K562 (cell line): ENCODE data around the gene ZBTB47.

Source experiments
- ARID2 ChIP-seq: fragments of 450-650 bp; IDR thresholded peaks from 2 replicates; pipeline ENCODE4 v1.6.1; 2017; ENCODE audit warnings: antibody characterized with exemption, mild to moderate bottlenecking
- ATF2 ChIP-seq: sonication (generic); formaldehyde crosslinking; IDR thresholded peaks from 2 replicates; pipeline ENCODE4 v1.8.1; 2022; ENCODE audit warnings: missing genetic modification reagents
- CTCF ChIP-seq, 3 experiments: IDR thresholded peaks in 2 of 3; conservative IDR thresholded peaks in 1 of 3; 2 replicates each; pipeline ENCODE4 v1.5.1; 2011 to 2012; ENCODE audit warnings: low read length in 3 of 3, mild to moderate bottlenecking in 3 of 3, control low read depth in 2 of 3, improper control_type of control experiment in 1 of 3, inconsistent platforms in 1 of 3, low read depth in 1 of 3, mixed read lengths in 1 of 3, moderate library complexity in 1 of 3; ENCODE audit not compliant: insufficient read depth in 2 of 3
- FOXM1 ChIP-seq, 2 experiments: fragments of 450-650 bp in 1 of 2; sonication (generic) in 1 of 2; formaldehyde crosslinking in 1 of 2; IDR thresholded peaks; 2 replicates each; pipeline versions ENCODE4 v1.6.1 to v1.9.0; 2017 to 2022; ENCODE audit warnings: low read depth in 2 of 2, mild to moderate bottlenecking in 2 of 2, missing genetic modification reagents in 1 of 2, moderate library complexity in 1 of 2
- HLTF ChIP-seq: fragments of 450-650 bp; IDR thresholded peaks from 2 replicates; pipeline ENCODE4 v1.6.1; 2016
- POLR2A ChIP-seq: fragments of 450-650 bp; conservative IDR thresholded peaks from 2 replicates; pipeline ENCODE4 v1.6.1; 2016
- RCOR1 ChIP-seq, 2 experiments: IDR thresholded peaks; 2 replicates each; pipeline ENCODE4 v1.6.1; 2012; ENCODE audit warnings: low read depth in 2 of 2, low read length in 2 of 2, borderline replicate concordance in 1 of 2, improper control_type of control experiment in 1 of 2
- SMARCB1 ChIP-seq: IDR thresholded peaks from 2 replicates; pipeline ENCODE4 v1.6.1; 2011; ENCODE audit warnings: improper control_type of control experiment, low read depth; ENCODE audit not compliant: insufficient read length
- ZBTB43 ChIP-seq: sonication (generic); formaldehyde crosslinking; IDR thresholded peaks from 2 replicates; pipeline ENCODE4 v1.8.0; 2023; ENCODE audit warnings: mild to moderate bottlenecking, missing genetic modification reagents
- ZNF830 ChIP-seq: fragments of 250-450 bp; sonication (Bioruptor Pico); IDR thresholded peaks from 2 replicates; pipeline ENCODE4 v1.5.0; 2021; ENCODE audit warnings: mild to moderate bottlenecking
- TF ChIP-seq, protein P1 (sequence below): fragments of 450-650 bp; formaldehyde crosslinking; IDR thresholded peaks from 2 replicates; pipeline ENCODE4 v1.4.0; 2022; ENCODE audit warnings: missing genetic modification characterization

GRCh38 chr3:42655980-42656679 is 2.6 kb downstream of the ZBTB47 start:
- TF ChIP-seq HLTF (no peak), RCOR1 (IDR thresholded peaks at IDR 0.05; ENCODE audit: borderline replicate concordance in 1 of 2, low read depth in 2 of 2, low read length in 2 of 2) (no peak), CTCF (IDR thresholded peaks at IDR 0.05 in 2 of 3, conservative IDR thresholded peaks at IDR 0.05 in 1 of 3; ENCODE audit: insufficient read depth in 2 of 3, low read depth in 1 of 3, low read length in 3 of 3) (no peak; a peak in 1 of 6 replicates), ARID2 (no peak), ZBTB43 (no peak), POLR2A (no peak), ATF2 (CRISPR knock-in tag) (no peak), SMARCB1 (no peak), FOXM1 (IDR thresholded peaks at IDR 0.05; ENCODE audit: low read depth) (no peak), FOXM1 (CRISPR knock-in tag; IDR thresholded peaks at IDR 0.05; ENCODE audit: low read depth) (no peak), ZNF830 (no peak)
- TF ChIP-seq, protein P1, sequence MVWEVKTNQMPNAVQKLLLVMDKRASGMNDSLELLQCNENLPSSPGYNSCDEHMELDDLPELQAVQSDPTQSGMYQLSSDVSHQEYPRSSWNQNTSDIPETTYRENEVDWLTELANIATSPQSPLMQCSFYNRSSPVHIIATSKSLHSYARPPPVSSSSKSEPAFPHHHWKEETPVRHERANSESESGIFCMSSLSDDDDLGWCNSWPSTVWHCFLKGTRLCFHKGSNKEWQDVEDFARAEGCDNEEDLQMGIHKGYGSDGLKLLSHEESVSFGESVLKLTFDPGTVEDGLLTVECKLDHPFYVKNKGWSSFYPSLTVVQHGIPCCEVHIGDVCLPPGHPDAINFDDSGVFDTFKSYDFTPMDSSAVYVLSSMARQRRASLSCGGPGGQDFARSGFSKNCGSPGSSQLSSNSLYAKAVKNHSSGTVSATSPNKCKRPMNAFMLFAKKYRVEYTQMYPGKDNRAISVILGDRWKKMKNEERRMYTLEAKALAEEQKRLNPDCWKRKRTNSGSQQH (CRISPR knock-in tag): no peak
